ENCODE data around the gene TSPAN18.

DNA sequence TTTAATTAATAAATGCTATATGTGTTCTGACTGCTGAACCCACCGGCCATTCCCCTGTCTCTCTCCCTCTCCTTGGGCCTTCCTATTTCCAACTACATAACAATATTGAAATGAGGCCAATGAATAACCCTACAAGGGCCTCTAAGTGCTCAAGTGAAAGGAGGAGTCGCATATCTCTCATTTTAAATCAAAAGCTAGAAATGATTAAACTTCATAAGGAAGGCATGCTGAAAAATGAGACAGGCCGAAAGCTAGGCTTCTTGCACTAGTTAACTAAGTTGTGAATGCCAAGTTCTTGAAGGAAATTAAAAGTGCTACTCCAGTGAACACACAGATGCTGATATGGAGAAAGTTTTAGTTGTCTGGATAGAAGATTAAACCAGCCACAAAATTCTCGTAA is 109.2 kb downstream of the TSPAN18 start:
- TF ChIP-seq, protein P1, sequence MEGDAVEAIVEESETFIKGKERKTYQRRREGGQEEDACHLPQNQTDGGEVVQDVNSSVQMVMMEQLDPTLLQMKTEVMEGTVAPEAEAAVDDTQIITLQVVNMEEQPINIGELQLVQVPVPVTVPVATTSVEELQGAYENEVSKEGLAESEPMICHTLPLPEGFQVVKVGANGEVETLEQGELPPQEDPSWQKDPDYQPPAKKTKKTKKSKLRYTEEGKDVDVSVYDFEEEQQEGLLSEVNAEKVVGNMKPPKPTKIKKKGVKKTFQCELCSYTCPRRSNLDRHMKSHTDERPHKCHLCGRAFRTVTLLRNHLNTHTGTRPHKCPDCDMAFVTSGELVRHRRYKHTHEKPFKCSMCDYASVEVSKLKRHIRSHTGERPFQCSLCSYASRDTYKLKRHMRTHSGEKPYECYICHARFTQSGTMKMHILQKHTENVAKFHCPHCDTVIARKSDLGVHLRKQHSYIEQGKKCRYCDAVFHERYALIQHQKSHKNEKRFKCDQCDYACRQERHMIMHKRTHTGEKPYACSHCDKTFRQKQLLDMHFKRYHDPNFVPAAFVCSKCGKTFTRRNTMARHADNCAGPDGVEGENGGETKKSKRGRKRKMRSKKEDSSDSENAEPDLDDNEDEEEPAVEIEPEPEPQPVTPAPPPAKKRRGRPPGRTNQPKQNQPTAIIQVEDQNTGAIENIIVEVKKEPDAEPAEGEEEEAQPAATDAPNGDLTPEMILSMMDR (IDR thresholded peaks at IDR 0.05; ENCODE audit: low read depth, low read length), result no peak
- TF ChIP-seq EZH2phosphoT487 (IDR thresholded peaks at IDR 0.05; ENCODE audit: low read depth), result no peak

Data from OCI-LY3 (cell line).